Tibial nerve (tissue), 4 donors: ENCODE measurements around the gene RANBP17. TPM values are rescaled to one million over a fixed set of nuclear protein-coding genes. Genes with fewer than 3 reads are reported as not detected.

Source experiments
- DNase-seq, 2 donors: peaks; one replicate each; pipeline ENCODE4 v3.0.0-alpha.2; 2019; ENCODE audit warnings: low spot score in 2 of 2
- H3K27ac ChIP-seq, 4 donors: fragments of 200-600 bp; sonication (generic) in 3 of 4; one replicate each; pipeline ENCODE4 v1.5.1; 2017 to 2019; ENCODE audit warnings: mild to moderate bottlenecking in 1 of 4
- H3K27me3 ChIP-seq, 2 donors: fragments of 200-600 bp; sonication (generic) in 1 of 2; one replicate each; pipeline versions ENCODE4 v1.5.1 to v1.6.0; 2017 to 2019
- H3K36me3 ChIP-seq, 3 donors: fragments of 200-600 bp; sonication (generic); one replicate each; pipeline ENCODE4 v1.5.1; 2018 to 2019
- H3K4me1 ChIP-seq, 4 donors: fragments of 200-600 bp; sonication (generic) in 3 of 4; one replicate each; pipeline ENCODE4 v1.5.1; 2017 to 2019
- H3K4me3 ChIP-seq, 4 donors: fragments of 200-600 bp; sonication (generic) in 3 of 4; one replicate each; pipeline ENCODE4 v1.5.1; 2017 to 2019; ENCODE audit warnings: mild to moderate bottlenecking in 1 of 4, moderate library complexity in 1 of 4
- H3K9me3 ChIP-seq, 4 donors: fragments of 200-600 bp; sonication (generic) in 3 of 4; one replicate each; pipeline ENCODE4 v1.5.1; 2017 to 2019
- EP300 ChIP-seq, 2 donors: sonication (generic); formaldehyde crosslinking; IDR thresholded peaks; one replicate each; pipeline ENCODE4 v1.6.1; 2017; ENCODE audit warnings: antibody characterized with exemption in 2 of 2, mild to moderate bottlenecking in 1 of 2
- POLR2A ChIP-seq, 2 donors: fragments of 450-650 bp; IDR thresholded peaks; one replicate each; pipeline ENCODE4 v1.6.1; 2017; ENCODE audit warnings: antibody characterized with exemption in 2 of 2, mild to moderate bottlenecking in 2 of 2, moderate library complexity in 2 of 2
- WGBS, 2 donors: methylation state at CpG; one replicate each; pipeline ENCODE4 v1.1.5; 2018; 5-methylcytosine and 5-hydroxymethylcytosine counted together
- total RNA-seq, 4 donors: library from RNA; depleted of rRNA; stranded (reverse); fragments of >200 nt; gene quantifications; one replicate each; pipeline ENCODE4 v1.1.0, GENCODE V29; 2016
- TF ChIP-seq, protein P1 (sequence below), 5 experiments: fragments of 200-600 bp in 3 of 5; fragments of 450-650 bp in 2 of 5; sonication (generic) in 3 of 5; IDR thresholded peaks; one replicate each; pipeline ENCODE4 v1.5.1; 2016 to 2019; ENCODE audit warnings: antibody characterized with exemption in 5 of 5, mild to moderate bottlenecking in 3 of 5, moderate library complexity in 2 of 5

RANBP17 gene
- total RNA-seq, 4 donors from 2014 or later: 10.8 to 34.5 (median 17.6) TPM

DNA sequence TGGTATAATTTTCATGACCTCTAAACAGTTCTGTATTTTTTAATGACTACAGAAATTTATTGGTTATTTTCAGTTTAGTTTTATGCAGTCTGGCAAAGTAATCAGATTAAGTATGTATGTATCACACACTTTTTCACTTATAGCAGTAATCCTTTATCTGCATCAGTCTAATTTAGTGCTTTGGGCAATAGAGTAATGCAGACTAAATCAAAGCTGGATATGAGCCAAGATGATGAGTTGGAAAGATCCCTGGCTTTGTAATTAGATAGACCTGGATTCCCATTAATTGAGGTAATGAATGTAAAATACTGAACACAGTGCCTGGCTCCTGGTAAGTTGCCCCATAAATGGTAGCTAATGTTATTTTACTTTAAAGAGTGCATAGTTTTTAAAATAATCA lies 231.8 kb downstream of the RANBP17 start:
- Histone ChIP-seq H3K4me3 (no peak overlapping the region), H3K36me3 (no peaks in the 10 kb centered on the region), H3K9me3 (peaks cover 0 to 18% (median 0%) of the 10 kb centered on the region in 4 donors), H3K27me3 (no peaks in the 10 kb centered on the region), H3K27ac (no peak overlapping the region), H3K4me1 (no peaks in the 10 kb centered on the region)
- DNase-seq: no peak
- TF ChIP-seq EP300 (IDR thresholded peaks at IDR 0.05) (no peak), POLR2A (IDR thresholded peaks at IDR 0.05) (no peak)
- TF ChIP-seq, protein P1, sequence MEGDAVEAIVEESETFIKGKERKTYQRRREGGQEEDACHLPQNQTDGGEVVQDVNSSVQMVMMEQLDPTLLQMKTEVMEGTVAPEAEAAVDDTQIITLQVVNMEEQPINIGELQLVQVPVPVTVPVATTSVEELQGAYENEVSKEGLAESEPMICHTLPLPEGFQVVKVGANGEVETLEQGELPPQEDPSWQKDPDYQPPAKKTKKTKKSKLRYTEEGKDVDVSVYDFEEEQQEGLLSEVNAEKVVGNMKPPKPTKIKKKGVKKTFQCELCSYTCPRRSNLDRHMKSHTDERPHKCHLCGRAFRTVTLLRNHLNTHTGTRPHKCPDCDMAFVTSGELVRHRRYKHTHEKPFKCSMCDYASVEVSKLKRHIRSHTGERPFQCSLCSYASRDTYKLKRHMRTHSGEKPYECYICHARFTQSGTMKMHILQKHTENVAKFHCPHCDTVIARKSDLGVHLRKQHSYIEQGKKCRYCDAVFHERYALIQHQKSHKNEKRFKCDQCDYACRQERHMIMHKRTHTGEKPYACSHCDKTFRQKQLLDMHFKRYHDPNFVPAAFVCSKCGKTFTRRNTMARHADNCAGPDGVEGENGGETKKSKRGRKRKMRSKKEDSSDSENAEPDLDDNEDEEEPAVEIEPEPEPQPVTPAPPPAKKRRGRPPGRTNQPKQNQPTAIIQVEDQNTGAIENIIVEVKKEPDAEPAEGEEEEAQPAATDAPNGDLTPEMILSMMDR (IDR thresholded peaks at IDR 0.05): no peak

DNA sequence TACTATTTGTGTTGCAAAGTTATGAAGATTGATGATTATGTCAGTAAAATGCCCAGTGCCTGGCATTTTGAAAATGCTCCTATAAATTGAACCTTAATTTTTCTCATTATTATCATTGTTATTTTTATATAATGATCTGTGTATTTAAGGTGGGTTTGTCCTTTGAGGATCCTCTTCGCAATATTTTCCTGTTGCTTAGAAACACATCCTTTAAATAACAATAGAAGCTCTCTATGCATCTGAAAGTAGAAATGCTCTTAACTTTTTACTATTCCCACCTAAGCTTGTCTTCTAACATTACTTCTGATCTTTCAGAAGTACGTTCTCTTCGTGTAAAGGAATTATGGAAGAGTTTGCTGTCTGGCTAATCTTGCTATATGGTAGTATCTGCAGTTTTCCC lies 232.5 kb downstream of the RANBP17 start:
- no peak for DNase-seq
- WGBS, 2 donors: 78 to 80% methylated on average over 3 of the region's 3 CpGs
- H3K36me3 ChIP-seq: no peaks in the 10 kb centered on the region
- no peaks in the 10 kb centered on the region for H3K4me1 ChIP-seq
- H3K27me3 ChIP-seq: no peaks in the 10 kb centered on the region
- no peak overlapping the region for H3K4me3 ChIP-seq
- peaks cover 0 to 22% (median 0%) of the 10 kb centered on the region in 4 donors for H3K9me3 ChIP-seq
- TF ChIP-seq EP300 (IDR thresholded peaks at IDR 0.05) (no peak), POLR2A (IDR thresholded peaks at IDR 0.05) (no peak)
- TF ChIP-seq, protein P1 (IDR thresholded peaks at IDR 0.05): no peak
- H3K27ac ChIP-seq: no peak overlapping the region

DNA sequence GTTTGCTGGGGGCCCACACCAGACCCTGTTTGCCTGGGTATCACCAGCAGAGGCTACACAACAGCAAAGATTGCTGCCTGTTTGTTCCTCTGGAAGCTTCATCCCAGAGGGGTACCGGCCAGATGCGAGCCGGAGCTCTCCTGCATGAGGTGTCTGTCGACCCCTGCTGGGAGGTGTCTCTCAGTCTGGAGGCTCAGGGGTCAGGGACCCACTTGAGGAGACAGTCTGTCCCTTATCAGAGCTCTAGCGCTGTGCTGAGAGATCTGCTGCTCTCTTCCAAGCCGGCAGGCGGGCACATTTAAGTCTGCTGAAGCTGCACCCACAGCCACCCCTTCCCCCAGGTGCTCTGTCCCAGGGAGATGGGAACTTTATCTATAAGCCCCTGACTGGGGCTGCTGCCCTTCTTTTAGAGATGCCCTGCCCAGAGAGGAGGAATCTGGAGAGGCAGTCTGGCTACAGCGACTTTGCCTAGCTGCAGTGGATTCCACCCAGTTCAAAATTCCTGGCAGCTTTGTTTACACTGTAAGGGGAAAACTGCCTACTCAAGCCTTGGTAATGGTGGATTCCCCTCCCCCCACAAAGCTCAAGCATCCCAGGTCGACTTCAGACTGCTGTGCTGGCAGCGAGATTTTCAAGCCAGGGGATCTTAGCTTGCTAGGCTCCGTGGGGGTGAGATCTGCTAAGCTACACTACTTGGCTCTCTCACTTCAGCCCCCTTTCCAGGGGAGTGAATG lies 241.2 kb downstream of the RANBP17 start:
- Histone ChIP-seq H3K27ac (no peak overlapping the region), H3K27me3 (no peaks in the 10 kb centered on the region), H3K9me3 (peaks cover 0 to 11% (median 0%) of the 10 kb centered on the region in 4 donors), H3K4me1 (no peaks in the 10 kb centered on the region), H3K4me3 (no peak overlapping the region), H3K36me3 (no peaks in the 10 kb centered on the region)
- TF ChIP-seq, protein P1 (IDR thresholded peaks at IDR 0.05): no peak
- TF ChIP-seq EP300 (IDR thresholded peaks at IDR 0.05): no peak
- no peak for TF ChIP-seq POLR2A (IDR thresholded peaks at IDR 0.05)
- no peak for DNase-seq
- 80 to 93% methylated on average over 5 to 11 of the region's 11 CpGs for WGBS, 2 donors

DNA sequence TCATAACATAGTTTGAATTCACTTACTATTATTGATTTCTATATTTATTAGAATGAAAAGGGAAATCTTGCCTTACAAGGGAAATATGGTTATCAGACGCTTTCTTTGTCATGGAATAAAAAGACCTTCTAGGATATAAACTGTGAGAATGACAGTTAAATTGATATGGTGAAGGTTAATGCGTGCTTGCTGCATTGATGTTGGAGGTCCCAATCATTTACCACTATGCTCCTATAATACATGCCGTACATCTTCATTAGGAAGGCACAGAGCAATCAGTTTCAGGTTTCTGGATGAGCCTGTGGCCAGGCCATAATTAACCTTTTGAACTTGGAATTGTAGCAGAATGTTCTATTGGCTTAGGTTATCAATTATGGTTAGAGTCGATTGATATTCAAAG lies 245.9 kb downstream of the RANBP17 start:
- WGBS, 2 donors: 87 to 92% methylated on average over 4 of the region's 4 CpGs
- no peaks in the 10 kb centered on the region for H3K36me3 ChIP-seq
- TF ChIP-seq EP300 (IDR thresholded peaks at IDR 0.05) (no peak), POLR2A (IDR thresholded peaks at IDR 0.05) (no peak)
- TF ChIP-seq, protein P1 (IDR thresholded peaks at IDR 0.05): no peak
- no peak overlapping the region for H3K27ac ChIP-seq
- H3K27me3 ChIP-seq: no peaks in the 10 kb centered on the region
- no peaks in the 10 kb centered on the region for H3K4me1 ChIP-seq
- no peak for DNase-seq
- no peaks in the 10 kb centered on the region for H3K9me3 ChIP-seq
- no peak overlapping the region for H3K4me3 ChIP-seq

DNA sequence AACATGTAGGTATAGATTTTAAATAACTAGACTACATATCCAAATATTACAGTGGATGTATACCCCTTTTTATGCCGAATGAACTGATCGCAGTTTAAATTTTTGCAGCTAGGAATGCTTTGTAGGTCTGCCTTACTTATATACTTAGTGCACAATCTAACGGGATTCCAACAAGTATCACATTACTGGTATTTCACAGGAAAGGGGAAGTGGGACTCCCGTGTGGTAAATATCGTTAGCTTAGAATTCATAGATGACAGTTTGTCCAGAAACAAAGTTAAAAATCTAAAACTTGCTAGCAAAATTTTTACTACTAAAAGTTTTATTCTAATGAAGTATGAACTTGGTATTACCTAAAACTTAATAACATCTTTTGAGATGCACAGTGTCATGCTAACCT lies 253.7 kb downstream of the RANBP17 start:
- WGBS, 2 donors: 83 to 89% methylated on average over 5 of the region's 5 CpGs
- Histone ChIP-seq H3K4me1 (no peaks in the 10 kb centered on the region), H3K27ac (no peak overlapping the region), H3K36me3 (no peaks in the 10 kb centered on the region), H3K27me3 (no peaks in the 10 kb centered on the region), H3K4me3 (no peak overlapping the region), H3K9me3 (peaks cover 0 to 12% (median 0%) of the 10 kb centered on the region in 4 donors)
- no peak for DNase-seq
- TF ChIP-seq, protein P1 (IDR thresholded peaks at IDR 0.05): no peak
- no peak for TF ChIP-seq EP300 (IDR thresholded peaks at IDR 0.05)
- TF ChIP-seq POLR2A (IDR thresholded peaks at IDR 0.05): no peak
